GM12801 (cell line): ENCODE measurements around the gene CACNB2.

Source experiments
- CTCF ChIP-seq: IDR thresholded peaks from one replicate; pipeline ENCODE4 v1.5.1; 2011; ENCODE audit warnings: control low read depth; ENCODE audit not compliant: insufficient read length; ENCODE audit errors: extremely low read depth

The CACNB2 gene

GRCh38 chr10:18278181-18278580 lies 138.0 kb downstream of the CACNB2 start:
- TF ChIP-seq CTCF, result no peak

GRCh38 chr10:18279173-18279572 lies 138.9 kb downstream of the CACNB2 start:
- no peak for TF ChIP-seq CTCF

- TF ChIP-seq CTCF, result no peak
These were observed 141.9 kb downstream of the CACNB2 start for GRCh38 chr10:18282094-18282493.

- TF ChIP-seq CTCF, result no peak
These were observed 150.6 kb downstream of the CACNB2 start for GRCh38 chr10:18290651-18291313.

DNA sequence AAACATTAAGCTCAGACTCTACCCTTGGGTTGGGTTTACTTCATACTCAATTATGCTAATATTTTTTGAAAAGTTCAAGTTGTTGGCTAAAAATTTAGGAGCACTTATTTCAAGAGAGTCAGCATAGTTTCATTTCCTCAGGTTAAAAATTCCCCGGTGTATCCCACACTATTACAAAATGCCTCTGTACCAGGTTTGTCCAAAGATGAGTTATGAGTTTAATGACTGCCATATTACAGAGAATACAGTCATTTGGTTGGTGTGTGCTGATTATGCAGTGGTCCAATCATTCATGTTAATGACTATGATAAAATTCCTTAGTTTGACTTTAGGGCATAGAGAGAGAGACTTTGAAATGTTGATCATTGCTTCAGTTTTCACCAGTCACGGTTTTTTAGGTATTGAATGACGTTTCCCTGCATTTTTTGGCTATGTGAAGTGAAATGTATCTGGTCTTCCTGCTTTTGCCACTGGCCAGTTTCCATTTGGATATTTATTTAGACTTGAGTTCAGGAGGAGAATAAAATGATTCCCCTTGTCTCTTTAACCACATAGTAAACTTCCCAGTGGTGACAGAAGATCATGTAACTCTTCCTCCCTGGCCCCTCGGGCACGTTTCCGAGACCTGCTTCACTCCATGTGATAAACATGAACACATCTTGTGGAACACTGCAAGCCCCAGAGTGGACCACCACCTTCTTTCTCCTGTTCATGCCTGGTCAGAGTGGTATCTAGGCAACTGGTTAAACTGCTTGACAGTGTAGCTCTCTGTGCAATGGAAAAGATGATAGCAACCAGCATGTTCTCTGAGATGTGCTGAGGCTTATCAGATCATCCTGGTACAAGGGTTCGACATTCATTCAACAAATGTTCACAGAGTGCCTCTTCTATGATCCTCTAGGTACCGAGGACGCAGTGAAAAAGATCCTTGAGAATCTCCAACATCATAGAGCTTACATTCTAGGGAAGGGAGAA lies 153.6 kb downstream of the CACNB2 start:
- no peak for TF ChIP-seq CTCF

- TF ChIP-seq CTCF, result no peak
These were observed 154.4 kb downstream of the CACNB2 start for GRCh38 chr10:18294633-18295032.

- no peak for TF ChIP-seq CTCF
These were observed 157.4 kb downstream of the CACNB2 start for GRCh38 chr10:18297659-18298058.
